ENCODE measurements around the gene APRT. TPM values are rescaled to one million over a fixed set of nuclear protein-coding genes. Genes with fewer than 3 reads are reported as not detected.

The APRT gene
- total and polyA plus RNA-seq, 9 of the 15 experiments (the other 6 are each of a cell fraction or from before 2014, with no cell fraction given), result 41.7 to 409 (median 146) TPM

GRCh38 chr16:88780142-88781062 lies 31.3 kb downstream of the APRT start (continued):
- TF ChIP-seq KAT7 (CRISPR knock-in tag; IDR thresholded peaks at IDR 0.05; ENCODE audit: borderline replicate concordance) (0 out of 2 replicates have a peak, but pooled peaks have one; percentile 35), ZNF766 (CRISPR knock-in tag; conservative IDR thresholded peaks at IDR 0.05) (0 out of 2 replicates have a peak, but pooled peaks have one; percentile 30), SIN3A (IDR thresholded peaks at IDR 0.05; ENCODE audit: borderline replicate concordance in 2 of 2, control insufficient read depth in 1 of 2, low read depth in 2 of 2, low read length in 2 of 2) (0 out of 4 replicates have a peak, but pooled peaks of 1 of the 2 experiments have one; percentile 3), PBX2 (CRISPR knock-in tag; IDR thresholded peaks at IDR 0.05; ENCODE audit: low read depth) (no peak), PBX2 (tag; conservative IDR thresholded peaks at IDR 0.05; ENCODE audit: low read depth) (no peak), BRCA1 (IDR thresholded peaks at IDR 0.05) (no peak), BRCA1 (CRISPR knock-in tag; IDR thresholded peaks at IDR 0.05) (no peak), ZBTB43 (CRISPR knock-in tag; IDR thresholded peaks at IDR 0.05) (peak; percentile 57; the same call in 1 of the 2 replicates), UBTF (IDR thresholded peaks at IDR 0.05; ENCODE audit: borderline replicate concordance in 1 of 2, low read depth in 2 of 2, low read length in 2 of 2) (0 out of 4 replicates have a peak, but pooled peaks of 1 of the 2 experiments have one; percentile 20), ELF2 (CRISPR knock-in tag; IDR thresholded peaks at IDR 0.05) (no peak), TBP (optimal IDR thresholded peaks at IDR 0.05; ENCODE audit: low read depth, low read length) (peak; percentile 49), FOXP4 (CRISPR knock-in tag; IDR thresholded peaks at IDR 0.05; ENCODE audit: borderline replicate concordance) (peak; percentile 43; the same call in 1 of the 2 replicates), ZBTB7A (IDR thresholded peaks at IDR 0.05; ENCODE audit: borderline replicate concordance, control insufficient read depth, low read depth, low read length) (peak; percentile 64; the same call in 1 of the 2 replicates), SMAD1 (IDR thresholded peaks at IDR 0.05; ENCODE audit: low read depth, low read length, partially characterized antibody) (peak; percentile 20)
